ENCODE measurements around the gene HELZ. TPM values are rescaled to one million over a fixed set of nuclear protein-coding genes. Genes with fewer than 3 reads are reported as not detected.

The HELZ gene
- total and polyA plus RNA-seq, 4 donors, result 3.8 to 69.2 (median 25.7) TPM

GRCh38 chr17:67044016-67044772, 200.8 kb downstream of the HELZ start, which contains the start of gene CACNG1:
Gene CACNG1 (plus strand): TSS chr17:67044554. CDS start chr17:67044661, 107 bp downstream.
- Histone ChIP-seq H3K27me3 (ENCODE audit: control insufficient read depth in 4 of 4, insufficient read depth in 4 of 4, low read length in 3 of 4) (no peaks in the 10 kb centered on the region), H3K9ac (ENCODE audit: low read depth in 1 of 2, low read length in 2 of 2) (no peak within 1 kb of the TSS), H3K27ac (ENCODE audit: low read depth in 1 of 2, low read length in 2 of 2) (no peak within 1 kb of the TSS), H3K9me3 (ENCODE audit: control insufficient read depth in 4 of 4, low read length in 3 of 4) (peaks cover 2 to 9% (median 3%) of the 10 kb centered on the region in 4 donors), H3K4me1 (ENCODE audit: control insufficient read depth in 4 of 4, insufficient read depth in 4 of 4, low read length in 3 of 4) (no peaks in the 10 kb centered on the region), H3K4me3 (ENCODE audit: low read depth in 1 of 3, low read length in 3 of 3) (no peak within 1 kb of the TSS), H3K36me3 (ENCODE audit: control insufficient read depth in 4 of 4, insufficient read depth in 3 of 4, low read depth in 1 of 4, low read length in 3 of 4) (no peaks in the 10 kb centered on the region)
- WGBS, result 93% methylated on average over 32 of the region's 32 CpGs
- TF ChIP-seq ZBTB33 (IDR thresholded peaks at IDR 0.05) (no peak), ATF3 (IDR thresholded peaks at IDR 0.05) (no peak), HNF4G (IDR thresholded peaks at IDR 0.05) (no peak), GABPA (IDR thresholded peaks at IDR 0.05 in 1 of 2, conservative IDR thresholded peaks at IDR 0.05 in 1 of 2) (no peak), RXRA (IDR thresholded peaks at IDR 0.05) (no peak), NR2F2 (IDR thresholded peaks at IDR 0.05) (no peak), MAX (IDR thresholded peaks at IDR 0.05) (no peak)
- TF ChIP-seq, protein P1, sequence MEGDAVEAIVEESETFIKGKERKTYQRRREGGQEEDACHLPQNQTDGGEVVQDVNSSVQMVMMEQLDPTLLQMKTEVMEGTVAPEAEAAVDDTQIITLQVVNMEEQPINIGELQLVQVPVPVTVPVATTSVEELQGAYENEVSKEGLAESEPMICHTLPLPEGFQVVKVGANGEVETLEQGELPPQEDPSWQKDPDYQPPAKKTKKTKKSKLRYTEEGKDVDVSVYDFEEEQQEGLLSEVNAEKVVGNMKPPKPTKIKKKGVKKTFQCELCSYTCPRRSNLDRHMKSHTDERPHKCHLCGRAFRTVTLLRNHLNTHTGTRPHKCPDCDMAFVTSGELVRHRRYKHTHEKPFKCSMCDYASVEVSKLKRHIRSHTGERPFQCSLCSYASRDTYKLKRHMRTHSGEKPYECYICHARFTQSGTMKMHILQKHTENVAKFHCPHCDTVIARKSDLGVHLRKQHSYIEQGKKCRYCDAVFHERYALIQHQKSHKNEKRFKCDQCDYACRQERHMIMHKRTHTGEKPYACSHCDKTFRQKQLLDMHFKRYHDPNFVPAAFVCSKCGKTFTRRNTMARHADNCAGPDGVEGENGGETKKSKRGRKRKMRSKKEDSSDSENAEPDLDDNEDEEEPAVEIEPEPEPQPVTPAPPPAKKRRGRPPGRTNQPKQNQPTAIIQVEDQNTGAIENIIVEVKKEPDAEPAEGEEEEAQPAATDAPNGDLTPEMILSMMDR (IDR thresholded peaks at IDR 0.05; ENCODE audit: low read depth, low read length, missing input control), result no peak
- DNase-seq (ENCODE audit: low spot score), result no peak

DNA sequence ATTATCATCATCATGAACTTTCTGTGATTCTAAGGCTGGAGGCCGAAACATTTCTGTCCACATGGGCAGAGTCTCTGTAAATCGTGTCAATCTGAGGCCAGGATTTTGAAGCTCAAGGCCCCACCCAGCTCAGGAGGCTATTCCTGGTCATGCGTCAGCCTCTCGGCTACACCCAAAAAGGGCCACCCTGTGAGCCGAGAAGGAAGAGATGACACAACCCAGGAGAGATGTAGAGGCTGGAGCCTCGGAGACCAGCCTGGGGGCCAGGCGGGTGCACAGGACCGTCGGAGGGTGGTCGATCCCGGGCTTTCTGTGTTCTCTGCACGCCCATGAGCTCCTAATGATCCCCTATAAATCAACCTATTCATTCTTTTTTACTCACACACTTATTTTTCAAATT, 201.7 kb downstream of the HELZ start:
- Histone ChIP-seq H3K4me1 (ENCODE audit: control insufficient read depth in 4 of 4, insufficient read depth in 4 of 4, low read length in 3 of 4) (no peaks in the 10 kb centered on the region), H3K9me3 (ENCODE audit: control insufficient read depth in 4 of 4, low read length in 3 of 4) (peaks cover 0 to 5% (median 2%) of the 10 kb centered on the region in 4 donors), H3K27me3 (ENCODE audit: control insufficient read depth in 4 of 4, insufficient read depth in 4 of 4, low read length in 3 of 4) (no peaks in the 10 kb centered on the region), H3K36me3 (ENCODE audit: control insufficient read depth in 4 of 4, insufficient read depth in 3 of 4, low read depth in 1 of 4, low read length in 3 of 4) (no peaks in the 10 kb centered on the region), H3K9ac (ENCODE audit: low read depth in 1 of 2, low read length in 2 of 2) (no peak overlapping the region), H3K4me3 (ENCODE audit: low read depth in 1 of 3, low read length in 3 of 3) (no peak overlapping the region), H3K27ac (ENCODE audit: low read depth in 1 of 2, low read length in 2 of 2) (no peak overlapping the region)
- TF ChIP-seq FOXA2 (IDR thresholded peaks at IDR 0.05) (no peak), JUND (IDR thresholded peaks at IDR 0.05) (no peak), TAF1 (conservative IDR thresholded peaks at IDR 0.05) (no peak), ZBTB33 (IDR thresholded peaks at IDR 0.05) (no peak), EGR1 (IDR thresholded peaks at IDR 0.05; ENCODE audit: low read depth in 2 of 2) (no peak), GABPA (IDR thresholded peaks at IDR 0.05 in 1 of 2, conservative IDR thresholded peaks at IDR 0.05 in 1 of 2) (no peak), RXRA (IDR thresholded peaks at IDR 0.05) (no peak), MAX (IDR thresholded peaks at IDR 0.05) (no peak), HNF4A (conservative IDR thresholded peaks at IDR 0.05) (no peak), HNF4G (IDR thresholded peaks at IDR 0.05) (no peak), ATF3 (IDR thresholded peaks at IDR 0.05) (no peak), RAD21 (IDR thresholded peaks at IDR 0.05) (no peak), NR2F2 (IDR thresholded peaks at IDR 0.05) (no peak), YY1 (IDR thresholded peaks at IDR 0.05) (no peak)
- TF ChIP-seq, protein P1 (IDR thresholded peaks at IDR 0.05; ENCODE audit: low read depth, low read length, missing input control), result no peak
- TF ChIP-seq, protein P2, sequence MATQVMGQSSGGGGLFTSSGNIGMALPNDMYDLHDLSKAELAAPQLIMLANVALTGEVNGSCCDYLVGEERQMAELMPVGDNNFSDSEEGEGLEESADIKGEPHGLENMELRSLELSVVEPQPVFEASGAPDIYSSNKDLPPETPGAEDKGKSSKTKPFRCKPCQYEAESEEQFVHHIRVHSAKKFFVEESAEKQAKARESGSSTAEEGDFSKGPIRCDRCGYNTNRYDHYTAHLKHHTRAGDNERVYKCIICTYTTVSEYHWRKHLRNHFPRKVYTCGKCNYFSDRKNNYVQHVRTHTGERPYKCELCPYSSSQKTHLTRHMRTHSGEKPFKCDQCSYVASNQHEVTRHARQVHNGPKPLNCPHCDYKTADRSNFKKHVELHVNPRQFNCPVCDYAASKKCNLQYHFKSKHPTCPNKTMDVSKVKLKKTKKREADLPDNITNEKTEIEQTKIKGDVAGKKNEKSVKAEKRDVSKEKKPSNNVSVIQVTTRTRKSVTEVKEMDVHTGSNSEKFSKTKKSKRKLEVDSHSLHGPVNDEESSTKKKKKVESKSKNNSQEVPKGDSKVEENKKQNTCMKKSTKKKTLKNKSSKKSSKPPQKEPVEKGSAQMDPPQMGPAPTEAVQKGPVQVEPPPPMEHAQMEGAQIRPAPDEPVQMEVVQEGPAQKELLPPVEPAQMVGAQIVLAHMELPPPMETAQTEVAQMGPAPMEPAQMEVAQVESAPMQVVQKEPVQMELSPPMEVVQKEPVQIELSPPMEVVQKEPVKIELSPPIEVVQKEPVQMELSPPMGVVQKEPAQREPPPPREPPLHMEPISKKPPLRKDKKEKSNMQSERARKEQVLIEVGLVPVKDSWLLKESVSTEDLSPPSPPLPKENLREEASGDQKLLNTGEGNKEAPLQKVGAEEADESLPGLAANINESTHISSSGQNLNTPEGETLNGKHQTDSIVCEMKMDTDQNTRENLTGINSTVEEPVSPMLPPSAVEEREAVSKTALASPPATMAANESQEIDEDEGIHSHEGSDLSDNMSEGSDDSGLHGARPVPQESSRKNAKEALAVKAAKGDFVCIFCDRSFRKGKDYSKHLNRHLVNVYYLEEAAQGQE (IDR thresholded peaks at IDR 0.05), result no peak
- WGBS, result 93% methylated on average over 12 of the region's 12 CpGs
- no peak for DNase-seq (ENCODE audit: low spot score)
